DND-41 (cell line): ENCODE measurements around the gene DDB1.

ENCODE experiments used
- ATAC-seq: fragments of 200-7000 bp; cut with Tn5 transposase; 3 replicates; pipeline ENCODE4 v1.9.1; 2021; ENCODE audit warnings: low read depth; ENCODE audit not compliant: insufficient read depth
- DNase-seq: peaks from one replicate; pipeline ENCODE4 v3.0.0-alpha.2; 2020
- H2AFZ ChIP-seq: 2 replicates; pipeline ENCODE4 v1.6.0; 2012; ENCODE audit warnings: low read depth, low read length
- H3K27ac ChIP-seq: 2 replicates; pipeline ENCODE4 v1.5.1; 2012; ENCODE audit warnings: low read length, inconsistent platforms
- H3K27me3 ChIP-seq: fragments of 200-600 bp; sonication (generic); 2 replicates; pipeline ENCODE4 v1.6.0; 2012; ENCODE audit warnings: low read length, mild to moderate bottlenecking, inconsistent platforms; ENCODE audit not compliant: insufficient read depth, poor library complexity
- H3K36me3 ChIP-seq: 2 replicates; pipeline ENCODE4 v1.5.1; 2012; ENCODE audit warnings: low read length, inconsistent platforms; ENCODE audit not compliant: insufficient read depth
- H3K4me1 ChIP-seq: 2 replicates; pipeline ENCODE4 v1.5.1; 2012; ENCODE audit warnings: mild to moderate bottlenecking, low read length; ENCODE audit not compliant: insufficient read depth
- H3K4me2 ChIP-seq: 2 replicates; pipeline ENCODE4 v1.6.0; 2012; ENCODE audit warnings: mild to moderate bottlenecking, moderate library complexity, low read length, inconsistent platforms; ENCODE audit not compliant: insufficient read depth
- H3K4me3 ChIP-seq, 2 experiments: fragments of 200-600 bp in 1 of 2; shearing (Covaris generic) in 1 of 2; 2 replicates each; pipeline ENCODE4 v1.5.1; 2012 to 2016; ENCODE audit warnings: inconsistent platforms in 2 of 2, low read length in 2 of 2, mild to moderate bottlenecking in 2 of 2, low read depth in 1 of 2, moderate library complexity in 1 of 2
- H3K79me2 ChIP-seq: 2 replicates; pipeline ENCODE4 v1.6.0; 2012; ENCODE audit warnings: low read length, inconsistent platforms; ENCODE audit not compliant: insufficient read depth
- H3K9ac ChIP-seq: 2 replicates; pipeline ENCODE4 v1.6.0; 2012; ENCODE audit warnings: low read depth, mild to moderate bottlenecking, inconsistent platforms, low read length, moderate library complexity
- H3K9me3 ChIP-seq: 2 replicates; pipeline ENCODE4 v1.5.1; 2012; ENCODE audit warnings: low read length, moderate library complexity, mild to moderate bottlenecking, inconsistent platforms; ENCODE audit not compliant: insufficient read depth, severe bottlenecking
- H4K20me1 ChIP-seq: 2 replicates; pipeline ENCODE4 v1.6.0; 2012; ENCODE audit warnings: low read length; ENCODE audit not compliant: insufficient read depth
- CTCF ChIP-seq: IDR thresholded peaks from 2 replicates; pipeline ENCODE4 v1.5.1; 2012; ENCODE audit warnings: borderline replicate concordance, low read length, moderate library complexity, mild to moderate bottlenecking; ENCODE audit not compliant: poor library complexity, severe bottlenecking; ENCODE audit errors: extremely low read depth
- EZH2 ChIP-seq: IDR thresholded peaks from 3 replicates; pipeline ENCODE4 v1.6.1; 2012; ENCODE audit warnings: borderline replicate concordance, low read depth, mild to moderate bottlenecking, moderate library complexity, low read length, inconsistent platforms; ENCODE audit not compliant: severe bottlenecking

Gene DDB1

GRCh38 chr11:61370349-61371005, 37.6 kb upstream of the DDB1 start:
- H3K4me2 ChIP-seq = no peak overlapping the region
- peaks cover 27% of the 10 kb centered on the region for H3K9me3 ChIP-seq
- no peak overlapping the region for H3K4me3 ChIP-seq
- no peaks in the 10 kb centered on the region for H4K20me1 ChIP-seq
- H3K36me3 ChIP-seq = peaks cover 74% of the 10 kb centered on the region
- no peak overlapping the region for H3K27ac ChIP-seq
- no peaks in the 10 kb centered on the region for H3K79me2 ChIP-seq
- H2AFZ ChIP-seq = no peak overlapping the region
- no peaks in the 10 kb centered on the region for H3K27me3 ChIP-seq
- ATAC-seq (peak; percentile 51), DNase-seq (no peak)
- no peak for TF ChIP-seq EZH2
- TF ChIP-seq CTCF = no peak
- no peaks in the 10 kb centered on the region for H3K4me1 ChIP-seq
- H3K9ac ChIP-seq = no peak overlapping the region

- peaks cover 21% of the 10 kb centered on the region for H3K9me3 ChIP-seq
- H3K9ac ChIP-seq = no peak overlapping the region
- peaks cover 73% of the 10 kb centered on the region for H3K36me3 ChIP-seq
- no peaks in the 10 kb centered on the region for H3K27me3 ChIP-seq
- 0 out of 3 replicates have a peak, but pooled peaks have one; percentile 20 for ATAC-seq
- no peak overlapping the region for H3K4me3 ChIP-seq
- H4K20me1 ChIP-seq = no peaks in the 10 kb centered on the region
- H2AFZ ChIP-seq = no peak overlapping the region
- H3K4me1 ChIP-seq = no peaks in the 10 kb centered on the region
- no peak for DNase-seq
- no peak overlapping the region for H3K27ac ChIP-seq
- no peaks in the 10 kb centered on the region for H3K79me2 ChIP-seq
- TF ChIP-seq CTCF (no peak), EZH2 (no peak)
- no peak overlapping the region for H3K4me2 ChIP-seq
These were observed 36.8 kb upstream of the DDB1 start for GRCh38 chr11:61369372-61370348.

GRCh38 chr11:61368646-61369045, 35.7 kb upstream of the DDB1 start:
- H2AFZ ChIP-seq = no peak overlapping the region
- peaks cover 2% of the 10 kb centered on the region for H3K4me1 ChIP-seq
- H3K36me3 ChIP-seq = peaks cover 78% of the 10 kb centered on the region
- TF ChIP-seq CTCF (no peak), EZH2 (no peak)
- H3K27me3 ChIP-seq = no peaks in the 10 kb centered on the region
- no peak overlapping the region for H3K9ac ChIP-seq
- peaks cover 15% of the 10 kb centered on the region for H3K9me3 ChIP-seq
- H3K4me2 ChIP-seq = no peak overlapping the region
- H3K4me3 ChIP-seq = no peak overlapping the region
- H3K79me2 ChIP-seq = peaks cover 9% of the 10 kb centered on the region
- H3K27ac ChIP-seq = no peak overlapping the region
- ATAC-seq = no peak
- DNase-seq = no peak
- H4K20me1 ChIP-seq = no peaks in the 10 kb centered on the region
